ENCODE results near the gene RPTOR.

Gene RPTOR

GRCh38 chr17:80908776-80909175 is 364.1 kb downstream of the RPTOR start:
- H3K4me3 ChIP-seq (ENCODE audit: low read length in 2 of 2): no peak overlapping the region
- H4K8ac ChIP-seq (ENCODE audit: low read depth, low read length): no peak overlapping the region
- no peak for DNase-seq (ENCODE audit: low spot score)
- peaks cover 0 to 10% of the 10 kb centered on the region in 2 donors for H3K4me1 ChIP-seq (ENCODE audit: control insufficient read depth in 2 of 2, insufficient read depth in 1 of 2, low read depth in 1 of 2, low read length in 2 of 2)
- no peak overlapping the region for H4K91ac ChIP-seq (ENCODE audit: low read depth, low read length, poor library complexity)
- H3K9me3 ChIP-seq (replicated peaks in 1 of 2; ENCODE audit: control insufficient read depth in 2 of 2, insufficient read depth in 1 of 2, low read depth in 1 of 2, low read length in 2 of 2): peaks cover 0 to 2% of the 10 kb centered on the region in 2 donors
- H3K79me1 ChIP-seq (ENCODE audit: low read depth, low read length): no peaks in the 10 kb centered on the region
- no peak overlapping the region for H3K4ac ChIP-seq (ENCODE audit: low read length)
- H2AK5ac ChIP-seq (ENCODE audit: low read depth, low read length): no peak overlapping the region
- no peak overlapping the region for H3K23ac ChIP-seq (ENCODE audit: low read depth, low read length, poor library complexity)
- H3K36me3 ChIP-seq (replicated peaks in 1 of 2; ENCODE audit: control insufficient read depth in 2 of 2, insufficient read depth in 2 of 2, low read length in 2 of 2): peaks cover 20 to 57% of the 10 kb centered on the region in 2 donors
- H2BK120ac ChIP-seq (ENCODE audit: low read depth, low read length): no peak overlapping the region
- H2BK5ac ChIP-seq (ENCODE audit: low read length): no peak overlapping the region
- H3K14ac ChIP-seq (ENCODE audit: low read length): no peak overlapping the region
- no peak overlapping the region for H2BK12ac ChIP-seq (ENCODE audit: low read length)
- no peaks in the 10 kb centered on the region for H3K27me3 ChIP-seq (ENCODE audit: control insufficient read depth in 3 of 3, insufficient read depth in 3 of 3, low read depth in 1 of 3, low read length in 3 of 3)
- no peak overlapping the region for H3K9ac ChIP-seq (ENCODE audit: low read depth, low read length, poor library complexity)
- WGBS, 2 donors (ENCODE audit: extremely low coverage in 2 of 2, insufficient read length in 2 of 2, insufficient replicate concordance in 1 of 2): no CpG with 5 or more reads among the region's 13 CpGs
- H2AFZ ChIP-seq (ENCODE audit: low read length): no peak overlapping the region
- H3K4me2 ChIP-seq (ENCODE audit: insufficient read depth, low read length, poor library complexity, severe bottlenecking): no peak overlapping the region
- no peak overlapping the region for H2BK15ac ChIP-seq (ENCODE audit: low read length)
- H3K18ac ChIP-seq (ENCODE audit: low read length): no peak overlapping the region
- H3K27ac ChIP-seq (replicated peaks; ENCODE audit: low read length): no peak overlapping the region

- no peak for DNase-seq (ENCODE audit: low spot score)
- Histone ChIP-seq H4K8ac (ENCODE audit: low read depth, low read length) (no peak overlapping the region), H3K18ac (ENCODE audit: low read length) (no peak overlapping the region), H4K91ac (ENCODE audit: low read depth, low read length, poor library complexity) (no peak overlapping the region), H3K23ac (ENCODE audit: low read depth, low read length, poor library complexity) (no peak overlapping the region), H3K9me3 (replicated peaks in 1 of 2; ENCODE audit: control insufficient read depth in 2 of 2, insufficient read depth in 1 of 2, low read depth in 1 of 2, low read length in 2 of 2) (peaks cover 8 to 11% of the 10 kb centered on the region in 2 donors), H3K27ac (replicated peaks; ENCODE audit: low read length) (no peak overlapping the region), H3K79me1 (ENCODE audit: low read depth, low read length) (no peaks in the 10 kb centered on the region), H2BK5ac (ENCODE audit: low read length) (no peak overlapping the region), H2AK5ac (ENCODE audit: low read depth, low read length) (no peak overlapping the region), H3K14ac (ENCODE audit: low read length) (no peak overlapping the region), H3K9ac (ENCODE audit: low read depth, low read length, poor library complexity) (no peak overlapping the region), H3K27me3 (ENCODE audit: control insufficient read depth in 3 of 3, insufficient read depth in 3 of 3, low read depth in 1 of 3, low read length in 3 of 3) (no peaks in the 10 kb centered on the region), H2AFZ (ENCODE audit: low read length) (no peak overlapping the region), H3K4me1 (ENCODE audit: control insufficient read depth in 2 of 2, insufficient read depth in 1 of 2, low read depth in 1 of 2, low read length in 2 of 2) (peaks cover 0 to 9% of the 10 kb centered on the region in 2 donors), H2BK120ac (ENCODE audit: low read depth, low read length) (no peak overlapping the region), H3K36me3 (replicated peaks in 1 of 2; ENCODE audit: control insufficient read depth in 2 of 2, insufficient read depth in 2 of 2, low read length in 2 of 2) (peaks cover 25 to 60% of the 10 kb centered on the region in 2 donors), H2BK15ac (ENCODE audit: low read length) (no peak overlapping the region), H3K4ac (ENCODE audit: low read length) (no peak overlapping the region), H3K4me2 (ENCODE audit: insufficient read depth, low read length, poor library complexity, severe bottlenecking) (no peak overlapping the region), H3K4me3 (ENCODE audit: low read length in 2 of 2) (no peak overlapping the region), H2BK12ac (ENCODE audit: low read length) (no peak overlapping the region)
- WGBS, 2 donors (ENCODE audit: extremely low coverage in 2 of 2, insufficient read length in 2 of 2, insufficient replicate concordance in 1 of 2): no CpG with 5 or more reads among the region's 2 CpGs
Measured at GRCh38 chr17:80909635-80910034, 365.0 kb downstream of the RPTOR start.

GRCh38 chr17:80910043-80910442 is 365.4 kb downstream of the RPTOR start:
- Histone ChIP-seq H3K4me3 (ENCODE audit: low read length in 2 of 2) (no peak overlapping the region), H3K4me1 (ENCODE audit: control insufficient read depth in 2 of 2, insufficient read depth in 1 of 2, low read depth in 1 of 2, low read length in 2 of 2) (peaks cover 0 to 7% of the 10 kb centered on the region in 2 donors), H3K9me3 (replicated peaks in 1 of 2; ENCODE audit: control insufficient read depth in 2 of 2, insufficient read depth in 1 of 2, low read depth in 1 of 2, low read length in 2 of 2) (peaks cover 11 to 15% of the 10 kb centered on the region in 2 donors), H2BK12ac (ENCODE audit: low read length) (no peak overlapping the region), H3K23ac (ENCODE audit: low read depth, low read length, poor library complexity) (no peak overlapping the region), H3K27me3 (ENCODE audit: control insufficient read depth in 3 of 3, insufficient read depth in 3 of 3, low read depth in 1 of 3, low read length in 3 of 3) (no peaks in the 10 kb centered on the region), H3K79me1 (ENCODE audit: low read depth, low read length) (no peaks in the 10 kb centered on the region), H4K8ac (ENCODE audit: low read depth, low read length) (no peak overlapping the region), H2BK120ac (ENCODE audit: low read depth, low read length) (no peak overlapping the region), H2AFZ (ENCODE audit: low read length) (no peak overlapping the region), H2AK5ac (ENCODE audit: low read depth, low read length) (no peak overlapping the region), H3K4me2 (ENCODE audit: insufficient read depth, low read length, poor library complexity, severe bottlenecking) (no peak overlapping the region), H3K27ac (replicated peaks; ENCODE audit: low read length) (no peak overlapping the region), H3K14ac (ENCODE audit: low read length) (no peak overlapping the region), H4K91ac (ENCODE audit: low read depth, low read length, poor library complexity) (no peak overlapping the region), H3K18ac (ENCODE audit: low read length) (no peak overlapping the region), H3K36me3 (replicated peaks in 1 of 2; ENCODE audit: control insufficient read depth in 2 of 2, insufficient read depth in 2 of 2, low read length in 2 of 2) (peaks cover 23 to 60% of the 10 kb centered on the region in 2 donors), H2BK15ac (ENCODE audit: low read length) (no peak overlapping the region), H3K9ac (ENCODE audit: low read depth, low read length, poor library complexity) (no peak overlapping the region), H3K4ac (ENCODE audit: low read length) (no peak overlapping the region), H2BK5ac (ENCODE audit: low read length) (no peak overlapping the region)
- DNase-seq (ENCODE audit: low spot score): no peak
- no CpG with 5 or more reads among the region's 5 CpGs for WGBS, 2 donors (ENCODE audit: extremely low coverage in 2 of 2, insufficient read length in 2 of 2, insufficient replicate concordance in 1 of 2)

GRCh38 chr17:80912476-80912875 is 367.8 kb downstream of the RPTOR start:
- peaks cover 15 to 24% of the 10 kb centered on the region in 2 donors for H3K9me3 ChIP-seq (replicated peaks in 1 of 2; ENCODE audit: control insufficient read depth in 2 of 2, insufficient read depth in 1 of 2, low read depth in 1 of 2, low read length in 2 of 2)
- H4K91ac ChIP-seq (ENCODE audit: low read depth, low read length, poor library complexity): no peak overlapping the region
- no peak overlapping the region for H2BK15ac ChIP-seq (ENCODE audit: low read length)
- no peak overlapping the region for H3K27ac ChIP-seq (replicated peaks; ENCODE audit: low read length)
- no peak overlapping the region for H3K23ac ChIP-seq (ENCODE audit: low read depth, low read length, poor library complexity)
- no CpG with 5 or more reads among the region's 15 CpGs for WGBS, 2 donors (ENCODE audit: extremely low coverage in 2 of 2, insufficient read length in 2 of 2, insufficient replicate concordance in 1 of 2)
- H2AK5ac ChIP-seq (ENCODE audit: low read depth, low read length): no peak overlapping the region
- H2BK120ac ChIP-seq (ENCODE audit: low read depth, low read length): no peak overlapping the region
- no peak overlapping the region for H3K18ac ChIP-seq (ENCODE audit: low read length)
- H3K9ac ChIP-seq (ENCODE audit: low read depth, low read length, poor library complexity): no peak overlapping the region
- DNase-seq (ENCODE audit: low spot score): no peak
- H3K14ac ChIP-seq (ENCODE audit: low read length): no peak overlapping the region
- H3K36me3 ChIP-seq (replicated peaks in 1 of 2; ENCODE audit: control insufficient read depth in 2 of 2, insufficient read depth in 2 of 2, low read length in 2 of 2): peaks cover 21 to 53% of the 10 kb centered on the region in 2 donors
- H3K4me3 ChIP-seq (ENCODE audit: low read length in 2 of 2): no peak overlapping the region
- no peak overlapping the region for H4K8ac ChIP-seq (ENCODE audit: low read depth, low read length)
- H2BK12ac ChIP-seq (ENCODE audit: low read length): no peak overlapping the region
- H3K79me1 ChIP-seq (ENCODE audit: low read depth, low read length): no peaks in the 10 kb centered on the region
- H2BK5ac ChIP-seq (ENCODE audit: low read length): no peak overlapping the region
- H3K4me1 ChIP-seq (ENCODE audit: control insufficient read depth in 2 of 2, insufficient read depth in 1 of 2, low read depth in 1 of 2, low read length in 2 of 2): peaks cover 0 to 5% of the 10 kb centered on the region in 2 donors
- H3K27me3 ChIP-seq (ENCODE audit: control insufficient read depth in 3 of 3, insufficient read depth in 3 of 3, low read depth in 1 of 3, low read length in 3 of 3): no peaks in the 10 kb centered on the region
- H3K4ac ChIP-seq (ENCODE audit: low read length): no peak overlapping the region
- no peak overlapping the region for H3K4me2 ChIP-seq (ENCODE audit: insufficient read depth, low read length, poor library complexity, severe bottlenecking)
- H2AFZ ChIP-seq (ENCODE audit: low read length): no peak overlapping the region

Data from neuronal stem cell (in vitro differentiated cells).